H9 (cell line): ENCODE results near the gene DNM2. TPM values are rescaled to one million over a fixed set of nuclear protein-coding genes. Genes with fewer than 3 reads are reported as not detected.

Source experiments
- DNase-seq: peaks from one replicate; pipeline ENCODE4 v3.0.0-alpha.2; 2017
- H2AFZ ChIP-seq: one replicate; pipeline ENCODE4 v1.6.1; 2013; ENCODE audit warnings: mild to moderate bottlenecking, low read length, control low read depth, moderate library complexity
- H2AK5ac ChIP-seq: 2 replicates; pipeline ENCODE4 v1.6.1; 2013; ENCODE audit warnings: low read length, control low read depth, mixed read lengths; ENCODE audit not compliant: insufficient read length
- H2BK120ac ChIP-seq: one replicate; pipeline ENCODE4 v1.6.1; 2013; ENCODE audit warnings: low read depth, mild to moderate bottlenecking, low read length, control low read depth, inconsistent platforms; ENCODE audit not compliant: poor library complexity, severe bottlenecking
- H2BK12ac ChIP-seq: 2 replicates; pipeline ENCODE4 v1.6.1; 2013; ENCODE audit warnings: low read length, control low read depth, mixed read lengths, low read depth; ENCODE audit not compliant: insufficient read length
- H2BK15ac ChIP-seq: 2 replicates; pipeline ENCODE4 v1.6.1; 2013; ENCODE audit warnings: low read depth, low read length, control low read depth
- H2BK20ac ChIP-seq: one replicate; pipeline ENCODE4 v1.6.1; 2013; ENCODE audit warnings: low read depth, mild to moderate bottlenecking, low read length, control low read depth, inconsistent platforms; ENCODE audit not compliant: poor library complexity, severe bottlenecking
- H2BK5ac ChIP-seq: 2 replicates; pipeline ENCODE4 v1.6.1; 2013; ENCODE audit warnings: low read length, control low read depth, mixed read lengths; ENCODE audit not compliant: insufficient read length
- H3K14ac ChIP-seq: 2 replicates; pipeline ENCODE4 v1.6.1; 2013; ENCODE audit warnings: low read length, control low read depth; ENCODE audit not compliant: insufficient read depth
- H3K18ac ChIP-seq: 2 replicates; pipeline ENCODE4 v1.6.1; 2013; ENCODE audit warnings: low read depth, mild to moderate bottlenecking, mixed read lengths, low read length, control low read depth; ENCODE audit not compliant: insufficient read length
- H3K23ac ChIP-seq: 2 replicates; pipeline ENCODE4 v1.6.1; 2013; ENCODE audit warnings: low read length, control low read depth, mixed read lengths, low read depth; ENCODE audit not compliant: insufficient read length
- H3K23me2 ChIP-seq: 2 replicates; pipeline ENCODE4 v1.6.1; 2013; ENCODE audit warnings: low read depth, mild to moderate bottlenecking, mixed read lengths, low read length, control low read depth; ENCODE audit not compliant: insufficient read length, poor library complexity, severe bottlenecking
- H3K27ac ChIP-seq: 2 replicates; pipeline ENCODE4 v1.5.1; 2013; ENCODE audit warnings: low read length, control low read depth, mixed read lengths, low read depth; ENCODE audit not compliant: insufficient read length
- H3K27me3 ChIP-seq: 2 replicates; pipeline ENCODE4 v1.6.1; 2013; ENCODE audit warnings: low read length, control low read depth, inconsistent platforms; ENCODE audit not compliant: insufficient read depth
- H3K4ac ChIP-seq: 2 replicates; pipeline ENCODE4 v1.6.1; 2013; ENCODE audit warnings: low read depth, mild to moderate bottlenecking, control low read depth, inconsistent platforms, low read length, moderate library complexity
- H3K4me1 ChIP-seq: 2 replicates; pipeline ENCODE4 v1.6.1; 2013; ENCODE audit warnings: low read length, control low read depth, inconsistent platforms; ENCODE audit not compliant: insufficient read depth
- H3K4me2 ChIP-seq: 2 replicates; pipeline ENCODE4 v1.6.1; 2013; ENCODE audit warnings: low read length, control low read depth, mixed read lengths; ENCODE audit not compliant: insufficient read length, insufficient read depth
- H3K56ac ChIP-seq: 2 replicates; pipeline ENCODE4 v1.6.1; 2013; ENCODE audit warnings: low read depth, mild to moderate bottlenecking, mixed read lengths, low read length, control low read depth; ENCODE audit not compliant: insufficient read length
- H3K79me1 ChIP-seq: 2 replicates; pipeline ENCODE4 v1.6.1; 2013; ENCODE audit warnings: low read depth, mild to moderate bottlenecking, moderate library complexity, low read length, control low read depth, inconsistent platforms; ENCODE audit not compliant: insufficient read depth, poor library complexity, severe bottlenecking
- H3K79me2 ChIP-seq: 2 replicates; pipeline ENCODE4 v1.6.1; 2013; ENCODE audit warnings: low read length, control low read depth, inconsistent platforms; ENCODE audit not compliant: insufficient read depth
- H3K9ac ChIP-seq: 2 replicates; pipeline ENCODE4 v1.6.1; 2013; ENCODE audit warnings: low read length, control low read depth, mixed read lengths; ENCODE audit not compliant: insufficient read length; ENCODE audit errors: extremely low read depth
- H3K9me3 ChIP-seq: one replicate; pipeline ENCODE4 v1.6.1; 2013; ENCODE audit warnings: low read depth, low read length, inconsistent platforms; ENCODE audit not compliant: control insufficient read depth
- H3T11ph ChIP-seq: one replicate; pipeline ENCODE4 v1.6.1; 2013; ENCODE audit warnings: mild to moderate bottlenecking, low read length, control low read depth, inconsistent platforms
- H4K20me1 ChIP-seq: one replicate; pipeline ENCODE4 v1.6.1; 2013; ENCODE audit not compliant: control insufficient read depth, insufficient read length, insufficient read depth
- H4K5ac ChIP-seq: 2 replicates; pipeline ENCODE4 v1.6.1; 2013; ENCODE audit warnings: low read depth, mild to moderate bottlenecking, mixed read lengths, low read length, control low read depth; ENCODE audit not compliant: insufficient read length
- H4K8ac ChIP-seq: replicated peaks from 2 replicates; pipeline ENCODE4 v1.6.1; 2013; ENCODE audit warnings: low read length, control low read depth, mixed read lengths, low read depth; ENCODE audit not compliant: insufficient read length
- H4K91ac ChIP-seq: 2 replicates; pipeline ENCODE4 v1.6.1; 2013; ENCODE audit warnings: low read depth, mild to moderate bottlenecking, moderate library complexity, mixed read lengths, low read length, control low read depth; ENCODE audit not compliant: insufficient read length
- H3K27ac Mint-ChIP-seq, 3 experiments: 2 replicates in 2 of 3; 3 replicates in 1 of 3; pipeline ENCODE4 v1.8.0; 2020 to 2021; ENCODE audit warnings: mixed read lengths in 3 of 3, mild to moderate bottlenecking in 1 of 3, moderate library complexity in 1 of 3
- H3K27me3 Mint-ChIP-seq: 2 replicates; pipeline ENCODE4 v1.8.0; 2021; ENCODE audit warnings: low read depth, mild to moderate bottlenecking, moderate library complexity, mixed read lengths
- H3K36me3 Mint-ChIP-seq, 3 experiments: 2 replicates in 2 of 3; 3 replicates in 1 of 3; pipeline ENCODE4 v1.8.0; 2020 to 2021; ENCODE audit warnings: low read depth in 3 of 3, mixed read lengths in 3 of 3; ENCODE audit not compliant: insufficient read depth in 1 of 3
- H3K4me1 Mint-ChIP-seq, 2 experiments: 2 replicates each; pipeline ENCODE4 v1.8.0; 2020; ENCODE audit warnings: mixed read lengths in 2 of 2
- H3K4me3 Mint-ChIP-seq, 2 experiments: 2 replicates in 1 of 2; 3 replicates in 1 of 2; pipeline ENCODE4 v1.8.0; 2020 to 2021; ENCODE audit warnings: mild to moderate bottlenecking in 2 of 2, mixed read lengths in 2 of 2, moderate library complexity in 1 of 2
- H3K9me3 Mint-ChIP-seq, 2 experiments: 2 replicates in 1 of 2; 3 replicates in 1 of 2; pipeline ENCODE4 v1.8.0; 2020; ENCODE audit warnings: mild to moderate bottlenecking in 2 of 2, mixed read lengths in 2 of 2, moderate library complexity in 1 of 2
- CTCF ChIP-seq: fragments of 200-600 bp; sonication (generic); conservative IDR thresholded peaks from 3 replicates; pipeline ENCODE4 v1.8.0; 2021; ENCODE audit warnings: antibody characterized with exemption, mild to moderate bottlenecking
- WGBS: extraction: QIAGEN DNeasy Blood & Tissue Kit; methylation state at CpG from one replicate; pipeline ENCODE4 v1.1.7; 2013; ENCODE audit warnings: missing lambda C conversion rate, low lambda C conversion rate, mixed read lengths; ENCODE audit not compliant: insufficient read length; ENCODE audit errors: extremely low coverage; 5-methylcytosine and 5-hydroxymethylcytosine counted together
- total RNA-seq: library from RNA; stranded (reverse); gene quantifications from 2 replicates; pipeline ENCODE4 v1.2.1, GENCODE V29; 2021

The DNM2 gene
- total RNA-seq, 1 experiment from 2014 or later, result 152 TPM

DNA sequence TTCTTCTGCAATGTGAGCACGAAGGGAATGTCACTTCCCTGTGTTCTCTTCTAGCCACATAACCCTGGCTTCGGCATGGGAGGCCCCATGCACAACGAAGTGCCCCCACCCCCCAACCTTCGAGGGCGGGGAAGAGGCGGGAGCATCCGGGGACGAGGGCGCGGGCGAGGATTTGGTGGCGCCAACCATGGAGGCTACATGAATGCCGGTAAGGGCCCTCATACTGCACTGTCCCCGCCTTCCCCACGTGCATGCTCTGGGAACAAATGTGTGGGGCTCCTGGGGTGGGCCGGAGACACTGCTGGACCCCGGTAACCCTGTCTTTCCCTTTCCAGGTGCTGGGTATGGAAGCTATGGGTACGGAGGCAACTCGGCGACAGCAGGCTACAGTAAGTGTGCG, 34.3 kb upstream of the DNM2 start:
- H4K20me1 ChIP-seq, result peaks cover 3% of the 10 kb centered on the region
- no peak overlapping the region for H3K23ac ChIP-seq
- no peak overlapping the region for H3K4me2 ChIP-seq
- no peak overlapping the region for H3K4ac ChIP-seq
- H2BK20ac ChIP-seq, result no peak overlapping the region
- H3K27ac ChIP-seq, result no peak overlapping the region
- H4K5ac ChIP-seq, result no peak overlapping the region
- H4K91ac ChIP-seq, result no peak overlapping the region
- no peak for DNase-seq
- no peak overlapping the region for H4K8ac ChIP-seq
- H3K4me1 Mint-ChIP-seq, result no peaks in the 10 kb centered on the region
- H3K9me3 Mint-ChIP-seq, result no peaks in the 10 kb centered on the region
- no peaks in the 10 kb centered on the region for H3K4me1 ChIP-seq
- H2BK15ac ChIP-seq, result no peak overlapping the region
- no peak overlapping the region for H3K14ac ChIP-seq
- H3K27ac Mint-ChIP-seq, result peak overlapping the region in 1 of 3 experiments; percentile 80; a peak in 2 of 7 replicates
- no peaks in the 10 kb centered on the region for H3K9me3 ChIP-seq
- no peak overlapping the region for H3K9ac ChIP-seq
- peaks cover 8% of the 10 kb centered on the region for H3K79me1 ChIP-seq
- peaks cover 61 to 98% (median 97%) of the 10 kb centered on the region in 3 experiments for H3K36me3 Mint-ChIP-seq
- H2AFZ ChIP-seq, result no peak overlapping the region
- peaks cover 3% of the 10 kb centered on the region for H3K27me3 Mint-ChIP-seq
- WGBS, result no CpG with 5 or more reads among the region's 21 CpGs
- no peak overlapping the region for H3K56ac ChIP-seq
- H3K79me2 ChIP-seq, result peaks cover 3% of the 10 kb centered on the region; the same call in 1 of the 2 replicates
- no peak overlapping the region for H2AK5ac ChIP-seq
- no peak for TF ChIP-seq CTCF
- H3K23me2 ChIP-seq, result no peaks in the 10 kb centered on the region
- no peaks in the 10 kb centered on the region for H3K27me3 ChIP-seq
- no peak overlapping the region for H3K18ac ChIP-seq
- no peak overlapping the region for H3K4me3 Mint-ChIP-seq
- H3T11ph ChIP-seq, result no peak overlapping the region
- no peak overlapping the region for H2BK12ac ChIP-seq
- H2BK120ac ChIP-seq, result no peak overlapping the region
- H2BK5ac ChIP-seq, result no peak overlapping the region
